GM19240 (cell line): ENCODE measurements around the gene C19orf38.
"Not testable (repeated sequence)": the region's sequence is repeated elsewhere in the genome, so short reads cannot be mapped to it uniquely, and the experiment has no call there.

Source experiments
- DNase-seq: peaks from one replicate; pipeline ENCODE4 v3.0.0; 2011; ENCODE audit warnings: low spot score; ENCODE audit not compliant: insufficient read length

The C19orf38 gene

DNA sequence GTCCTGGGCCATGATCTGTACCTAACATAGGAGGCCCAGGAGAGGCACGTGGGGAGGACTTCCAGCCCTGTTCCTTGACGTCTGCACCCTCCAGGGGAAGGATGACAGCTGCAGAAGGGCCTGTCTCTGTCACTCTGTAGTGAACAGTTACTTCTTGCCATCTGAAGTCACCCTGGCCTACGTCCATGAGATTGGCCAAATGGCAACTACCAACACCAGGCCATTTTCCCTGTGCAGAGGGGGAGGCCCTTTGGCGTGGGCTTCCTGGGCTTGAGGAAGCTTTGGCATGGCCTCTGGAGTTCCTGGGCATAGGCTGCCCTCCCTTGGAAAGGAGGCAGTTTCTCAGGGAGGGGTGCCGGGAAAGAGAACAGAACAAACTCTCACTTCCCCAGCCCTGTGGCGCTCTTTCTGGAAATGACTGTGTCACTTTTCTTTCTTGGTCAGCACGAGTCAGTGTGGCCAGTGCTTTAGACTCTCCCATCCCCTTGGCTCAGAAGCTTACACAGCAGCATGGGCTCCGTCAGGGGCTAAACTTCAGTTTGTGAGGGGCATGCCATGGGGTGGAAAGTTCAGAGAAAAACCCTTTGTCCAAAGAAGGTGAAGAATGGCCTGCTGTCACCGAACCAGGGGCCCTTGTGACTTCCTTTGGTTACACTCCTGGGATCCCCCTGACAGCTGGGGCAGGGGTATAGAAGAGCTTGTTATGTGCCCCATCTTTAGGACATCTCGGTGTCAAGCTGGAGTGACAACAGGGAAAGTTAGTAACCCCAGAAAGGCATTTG is 28.4 kb downstream of the C19orf38 start:
- DNase-seq: peak; percentile 40

DNA sequence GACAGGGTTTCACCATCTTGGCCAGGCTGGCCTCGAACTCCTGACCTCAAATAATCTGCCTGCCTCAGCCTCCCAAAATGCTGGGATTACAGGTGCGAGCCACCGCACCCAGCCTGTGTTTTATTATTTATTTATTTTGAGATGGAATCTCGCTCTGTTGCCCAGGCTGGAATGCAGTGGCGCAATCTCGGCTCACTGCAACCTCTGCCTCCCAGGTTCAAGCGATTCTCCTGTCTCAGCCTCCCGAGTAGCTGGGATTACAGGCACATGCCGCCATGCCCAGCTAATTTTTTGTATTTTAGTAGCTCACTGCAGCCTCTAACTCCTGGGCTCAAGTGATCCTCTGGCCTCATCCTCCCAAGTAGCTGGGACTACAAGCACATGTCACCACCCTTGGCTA is 29.4 kb downstream of the C19orf38 start:
- DNase-seq: not testable (repeated sequence)

DNA sequence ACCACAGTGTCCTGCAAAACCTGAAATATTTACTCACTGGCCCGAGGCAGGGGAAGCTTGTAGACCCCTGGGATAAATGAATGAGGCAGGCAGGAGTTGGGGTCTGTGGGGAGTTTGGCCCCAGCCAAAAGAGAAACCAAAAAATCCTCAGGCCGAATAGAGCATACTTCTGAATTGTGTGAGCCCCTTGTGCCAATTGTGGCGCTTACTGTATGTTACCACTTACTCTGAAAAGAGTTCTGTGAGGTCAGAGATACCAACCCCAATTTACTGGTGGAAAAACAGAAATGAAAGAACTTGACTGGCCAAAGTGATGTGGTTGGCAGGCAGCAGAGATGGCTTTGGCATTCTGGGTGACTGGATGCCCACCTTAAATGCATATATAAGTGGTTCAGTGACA is 30.0 kb downstream of the C19orf38 start:
- DNase-seq: no peak

DNA sequence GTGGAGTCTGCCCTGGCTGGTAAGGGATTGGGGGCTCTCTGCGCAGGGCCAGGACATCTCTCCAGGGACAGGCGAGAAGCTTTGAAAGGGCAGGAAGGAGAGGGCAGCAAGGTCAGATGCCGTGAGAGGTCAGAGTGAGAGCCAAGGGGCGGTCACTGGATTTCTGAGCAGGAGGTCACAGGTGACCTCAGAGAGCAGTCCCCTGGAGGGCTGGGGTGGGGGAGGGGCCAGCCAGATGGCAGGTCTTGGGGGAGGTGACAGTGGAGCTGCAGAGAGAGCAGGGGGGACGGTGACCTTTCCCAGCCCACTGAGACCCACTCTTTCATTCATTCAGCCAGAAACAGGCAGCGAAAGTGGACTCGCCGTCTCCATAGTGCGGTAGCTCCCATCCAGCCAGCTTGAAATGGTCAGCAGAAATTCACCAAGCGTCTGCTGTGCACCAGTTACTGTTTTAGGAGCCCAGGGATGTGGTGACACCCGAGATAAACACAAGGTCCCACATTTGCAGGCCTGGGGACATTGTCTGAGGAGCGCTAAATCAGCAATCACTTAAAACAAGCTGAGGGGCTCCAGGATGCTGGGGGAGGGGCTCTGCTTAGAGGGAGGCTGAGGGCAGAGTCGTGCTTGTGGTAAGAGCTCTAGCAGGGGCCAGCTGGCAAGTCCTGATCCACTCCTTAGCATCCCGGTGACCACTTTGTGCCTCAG is 33.3 kb downstream of the C19orf38 start:
- DNase-seq: no peak

DNA sequence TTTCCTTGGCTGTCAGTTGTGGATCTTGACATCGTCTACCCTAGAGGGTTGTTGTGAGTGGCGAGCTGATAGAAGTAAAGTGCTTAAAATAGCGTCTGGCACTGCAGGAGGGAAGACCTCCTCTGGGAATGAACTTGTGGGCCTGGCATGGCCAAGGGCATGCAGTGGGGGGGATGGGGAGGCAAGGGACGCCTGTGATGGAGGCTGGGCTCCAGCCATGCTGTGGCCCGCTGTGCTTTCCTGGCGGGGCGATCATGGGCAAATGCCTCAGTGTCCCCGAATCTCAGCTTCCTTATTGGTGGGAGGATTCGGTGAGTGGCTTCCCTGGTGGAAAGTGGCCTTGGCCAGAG is 33.9 kb downstream of the C19orf38 start:
- no peak for DNase-seq

DNA sequence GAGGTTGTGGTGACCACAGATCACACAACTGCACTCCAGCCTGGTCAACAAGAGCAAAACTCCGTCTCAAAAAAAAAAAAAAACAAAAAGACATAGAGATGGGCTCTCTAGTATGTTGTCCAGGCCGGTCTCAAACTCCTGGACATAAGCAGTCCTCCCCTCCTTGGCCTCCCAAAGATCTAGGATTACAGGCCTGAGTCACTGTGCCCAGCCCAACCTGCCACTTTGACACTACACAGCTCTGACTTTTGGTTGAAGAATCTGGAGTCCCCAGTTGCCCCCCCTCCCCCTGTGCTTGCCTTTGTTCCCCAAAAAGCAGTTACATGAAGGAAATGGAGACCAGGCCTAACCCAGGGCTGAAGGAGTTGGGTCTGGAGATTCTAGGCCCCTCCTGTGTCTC is 36.1 kb downstream of the C19orf38 start:
- DNase-seq: no peak

DNA sequence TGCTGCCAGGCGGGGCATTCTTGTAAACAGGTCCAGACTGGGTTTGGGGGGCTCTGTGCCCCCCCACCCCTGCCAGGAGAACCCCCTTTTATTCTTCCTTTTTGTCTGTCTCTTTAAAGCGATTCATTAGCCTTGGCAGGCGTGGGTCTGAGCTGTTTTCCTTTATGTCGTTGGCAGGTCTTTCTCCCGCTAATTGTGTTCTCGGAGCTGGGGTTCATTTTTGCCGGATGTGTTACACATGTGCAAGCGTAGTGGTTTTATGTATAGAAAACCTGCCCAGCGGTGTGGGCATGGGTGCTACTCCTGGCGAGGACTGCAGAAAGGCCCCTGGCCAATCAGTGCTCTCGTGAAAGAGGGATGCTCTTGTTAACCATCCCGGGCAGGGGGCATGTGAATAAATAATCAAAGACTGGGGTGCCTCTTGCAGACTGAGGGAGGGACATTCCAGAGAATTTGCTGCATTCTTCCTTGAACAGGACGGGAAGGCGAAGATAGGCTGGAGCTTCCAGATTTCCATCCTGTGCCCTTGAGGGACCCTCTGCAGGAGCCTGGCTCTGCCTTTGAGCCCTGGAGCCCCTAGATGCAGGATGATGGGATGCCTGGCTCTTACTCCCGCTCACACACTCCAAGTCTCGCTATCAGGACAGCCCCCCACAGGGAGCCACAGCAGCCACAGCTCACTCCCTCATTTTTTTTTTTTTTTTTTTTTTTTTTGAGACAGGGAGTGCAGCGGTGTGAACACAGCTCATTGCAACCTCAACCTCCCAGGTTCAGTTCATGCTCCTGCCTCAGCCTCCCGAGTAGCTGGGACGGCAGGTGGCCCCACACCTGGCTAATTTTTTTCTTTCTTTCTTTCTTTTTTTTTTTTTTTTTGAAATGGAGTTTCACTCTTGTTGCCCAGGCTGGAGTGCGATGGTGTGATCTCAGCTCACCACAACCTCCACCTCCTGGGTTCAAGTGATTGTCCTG is 37.3 kb downstream of the C19orf38 start:
- DNase-seq: no peak

DNA sequence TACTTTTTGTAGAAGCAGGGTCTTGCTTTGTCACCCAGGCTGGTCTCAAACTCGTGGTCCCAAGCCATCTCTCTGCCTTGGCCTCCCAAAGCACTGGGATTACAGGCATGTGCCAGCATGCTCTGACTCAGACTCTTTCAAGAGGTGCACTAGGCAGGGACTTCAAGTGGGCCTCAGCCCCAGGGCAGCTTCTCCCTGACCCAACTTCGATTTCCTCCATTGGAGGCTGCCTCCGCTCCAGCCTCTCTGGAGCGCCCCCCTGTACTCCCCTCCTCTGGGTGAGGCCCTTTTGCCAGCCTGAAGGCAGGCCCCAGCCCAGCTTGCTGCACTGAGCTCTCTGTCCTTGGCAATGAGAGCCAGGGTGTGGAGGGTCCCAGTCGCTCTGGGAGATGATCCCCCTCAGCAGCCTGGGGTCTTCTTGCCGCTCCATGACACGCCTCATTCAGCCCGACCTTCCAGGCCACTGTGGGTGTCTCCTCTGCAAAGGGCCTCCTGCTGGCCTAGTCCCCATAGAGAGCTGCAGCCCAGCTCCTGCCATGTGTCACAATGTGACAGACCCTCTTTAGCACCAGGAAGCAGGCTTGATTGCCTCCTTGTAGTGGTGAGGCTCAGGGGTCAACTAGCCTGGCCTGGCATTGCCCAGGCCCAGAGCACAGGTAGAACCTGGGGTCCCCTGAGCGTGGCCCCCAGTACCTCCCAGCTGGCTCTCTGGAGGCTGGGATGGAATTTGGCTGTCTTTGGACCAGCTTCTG is 39.6 kb downstream of the C19orf38 start:
- DNase-seq: no peak

DNA sequence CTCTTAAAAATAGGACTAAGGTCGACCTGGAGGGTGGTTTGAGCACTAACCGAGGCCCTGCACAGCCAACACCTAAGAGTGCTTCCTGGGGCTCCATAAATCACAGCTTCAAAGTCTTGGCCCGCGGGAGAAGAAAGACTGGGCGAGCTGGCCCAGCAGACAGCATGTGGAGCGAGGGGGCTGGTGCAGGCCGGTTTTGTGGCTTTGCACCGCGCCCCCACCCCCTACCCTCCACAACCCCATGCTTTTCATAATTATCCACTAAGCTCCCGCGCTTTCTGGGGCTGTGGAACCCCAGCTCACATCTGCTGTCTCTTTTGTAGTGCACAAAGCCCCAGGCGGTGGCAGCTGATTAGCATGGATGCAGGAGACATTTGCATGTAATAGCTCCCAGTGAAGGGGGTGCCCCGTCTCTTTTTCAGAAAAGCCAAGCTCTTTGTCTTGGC is 40.2 kb downstream of the C19orf38 start:
- DNase-seq: no peak

DNA sequence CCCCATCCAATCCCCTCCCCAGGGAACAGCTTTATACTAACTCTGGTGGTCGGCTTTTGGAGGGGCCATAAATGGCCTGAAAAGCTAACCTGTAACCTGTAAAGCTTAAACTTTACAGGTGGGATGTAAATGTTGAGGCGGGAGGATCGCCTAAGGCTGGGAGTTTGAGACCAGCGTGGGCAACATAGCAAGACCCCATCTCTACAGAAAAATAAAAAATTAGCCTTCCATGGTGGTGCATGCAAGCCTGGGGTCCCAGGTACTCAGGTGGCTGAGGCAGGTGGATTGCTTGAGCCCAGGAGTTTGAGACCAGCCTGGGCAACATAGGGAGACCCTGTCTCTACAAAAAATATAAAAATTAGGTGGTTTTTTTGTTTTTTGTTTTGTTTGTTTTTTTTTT is 41.7 kb downstream of the C19orf38 start:
- DNase-seq: no peak

DNA sequence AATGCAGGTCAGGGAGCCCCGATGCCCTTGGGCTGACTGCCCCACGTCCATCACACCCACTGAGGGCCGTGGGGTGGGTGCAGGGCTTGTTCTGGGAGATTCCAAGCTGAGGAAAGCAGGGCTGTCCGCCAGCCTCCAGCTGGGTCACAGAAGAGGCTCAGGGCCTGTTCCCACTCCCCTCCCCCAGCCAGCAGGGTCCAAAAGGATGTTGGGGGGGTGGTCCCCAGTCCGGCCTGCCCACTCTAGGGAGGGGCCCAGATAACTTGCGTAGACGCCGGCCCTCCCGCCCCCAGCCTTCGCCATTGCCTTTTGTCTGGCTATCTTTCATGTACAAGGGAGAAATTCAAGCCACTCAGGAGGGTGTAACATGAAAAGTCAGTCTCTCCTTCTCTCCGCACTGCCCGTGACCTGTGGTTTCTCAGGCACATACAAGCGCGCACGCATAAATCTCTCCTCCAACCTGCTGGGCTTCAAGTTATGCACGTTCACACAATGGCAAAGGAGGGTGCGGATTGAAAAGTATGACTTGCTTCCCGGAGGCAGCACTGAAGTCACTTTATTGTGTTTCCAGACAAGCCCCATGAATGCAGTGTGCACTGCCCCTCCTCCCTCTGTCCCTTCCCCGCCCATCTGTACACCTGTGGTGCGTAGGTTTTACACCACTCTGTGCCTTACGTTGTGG is 43.3 kb downstream of the C19orf38 start:
- no peak for DNase-seq

DNA sequence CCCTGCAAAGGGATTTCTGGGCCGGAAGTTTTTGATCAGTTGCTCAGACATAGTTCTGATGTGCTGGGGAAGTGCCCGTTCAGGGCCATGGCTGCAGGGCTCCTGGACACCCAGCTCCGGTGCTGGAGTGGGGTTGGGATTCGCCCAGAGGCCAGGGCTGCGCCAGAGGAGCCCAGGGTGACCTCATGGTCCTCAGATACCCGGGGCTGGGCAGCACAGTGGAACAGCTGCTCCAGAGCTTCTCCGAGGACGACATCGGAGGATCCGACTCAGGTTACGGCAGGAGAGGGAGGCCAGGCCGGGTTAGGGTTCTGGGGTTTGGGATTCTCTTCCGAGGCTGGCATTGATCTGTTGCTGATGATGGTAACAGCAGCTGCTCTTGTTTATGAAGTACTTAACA is 44.0 kb downstream of the C19orf38 start:
- DNase-seq: no peak

DNA sequence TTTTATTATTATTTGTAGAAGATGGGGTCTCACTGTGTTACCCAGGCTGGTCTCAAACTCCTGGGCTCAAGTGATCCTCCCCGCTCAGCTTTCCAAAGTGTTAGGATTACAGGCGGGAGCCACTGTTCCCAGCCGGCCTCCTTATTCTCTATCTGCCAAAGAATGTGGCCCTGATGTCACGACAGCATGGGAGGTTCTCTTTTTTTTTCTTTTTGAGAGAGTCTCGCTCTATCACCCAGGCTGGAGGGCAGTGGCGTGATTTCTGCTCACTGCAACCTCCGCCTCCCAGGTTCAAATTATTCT is 46.6 kb downstream of the C19orf38 start:
- DNase-seq: no peak

DNA sequence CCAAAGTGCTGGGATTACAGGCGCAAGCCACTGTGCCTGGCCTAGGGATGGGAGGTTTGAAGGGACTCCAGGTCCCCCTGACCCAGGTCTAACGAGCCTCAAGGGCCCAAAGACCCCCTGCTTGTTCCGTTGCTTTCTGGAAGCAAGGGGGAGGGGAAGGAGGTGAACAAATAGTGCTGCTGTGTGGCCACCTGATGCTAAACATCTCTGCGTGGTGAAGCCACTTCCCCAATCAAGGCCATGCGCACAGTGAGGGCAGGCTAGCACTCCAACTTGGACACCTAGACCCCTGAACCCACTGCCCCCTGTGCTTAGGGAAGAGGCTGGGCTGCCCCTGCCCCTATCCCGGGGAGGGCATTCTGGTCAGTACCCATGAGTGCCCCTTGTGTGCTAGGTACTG is 47.1 kb downstream of the C19orf38 start:
- no peak for DNase-seq

DNA sequence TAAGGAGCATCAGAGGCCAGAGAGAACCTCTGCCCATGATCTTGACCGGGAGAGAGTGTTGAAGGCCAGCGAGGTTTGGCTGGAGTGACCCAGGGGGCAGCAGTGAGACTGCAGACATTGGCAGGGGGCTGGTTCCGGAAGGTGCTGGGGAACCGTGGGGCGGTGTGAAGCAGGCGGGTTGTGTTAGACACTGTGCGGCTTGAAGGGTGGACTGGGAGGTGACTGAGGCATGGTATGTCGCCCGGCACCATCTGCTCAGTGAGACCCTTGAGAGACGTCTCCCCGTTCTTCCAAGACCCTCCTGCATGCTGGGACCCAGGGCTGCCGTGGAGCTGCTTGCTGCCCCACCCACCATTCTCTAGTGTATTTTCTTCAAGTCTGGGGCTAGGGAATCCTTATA is 47.7 kb downstream of the C19orf38 start:
- DNase-seq: no peak

DNA sequence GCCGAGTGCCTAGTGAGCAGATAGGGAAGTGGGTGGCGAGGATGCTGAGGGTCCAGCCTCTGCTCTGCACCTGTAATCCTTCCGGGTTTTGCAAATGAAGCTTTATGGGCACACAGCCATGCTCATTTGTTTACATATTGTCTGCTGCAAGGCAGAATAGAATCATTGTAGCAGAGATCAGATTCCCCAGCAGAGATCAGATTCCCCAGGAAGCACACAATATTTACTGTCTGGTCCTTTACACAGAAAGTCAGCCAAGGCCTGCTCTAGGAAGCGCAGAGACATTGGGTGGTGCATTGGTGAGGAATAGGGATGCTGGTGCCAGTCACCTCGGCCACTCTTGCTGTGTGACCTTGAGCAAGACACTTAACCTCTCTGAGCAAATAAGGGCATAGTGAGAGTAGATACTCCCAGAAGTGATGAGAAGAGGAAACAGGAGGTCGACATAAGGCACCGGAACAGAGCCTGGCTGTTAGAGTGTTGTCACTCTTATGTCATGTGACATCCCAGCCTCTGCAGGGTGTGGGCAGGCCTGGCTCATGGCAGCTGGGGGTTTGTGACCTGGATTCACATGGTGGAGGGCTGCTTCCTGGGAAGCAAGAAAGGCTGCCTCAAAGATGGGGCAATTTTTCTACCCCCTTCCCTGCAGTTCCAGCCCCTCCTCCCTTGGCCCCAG is 48.8 kb downstream of the C19orf38 start:
- DNase-seq: no peak

DNA sequence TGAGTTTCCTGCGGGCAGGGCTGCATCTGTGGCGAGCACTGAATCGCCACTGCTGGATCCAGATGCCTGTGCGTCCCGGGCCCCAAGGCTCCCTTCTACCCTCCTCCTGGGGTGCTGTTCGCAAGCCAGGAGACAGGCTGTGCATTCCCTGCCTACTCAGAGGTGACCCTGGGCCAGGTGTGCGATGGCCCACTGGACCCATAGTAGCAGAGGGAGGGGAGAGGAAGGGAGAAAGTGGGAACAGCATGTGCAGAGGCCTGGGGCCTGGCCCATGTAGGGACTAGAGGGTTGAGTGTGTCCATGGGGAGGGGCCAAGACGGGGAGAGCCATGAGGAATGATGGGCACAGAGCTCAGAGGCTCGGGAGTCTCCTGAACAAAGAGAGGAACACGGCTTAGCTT is 50.4 kb downstream of the C19orf38 start:
- DNase-seq: no peak

DNA sequence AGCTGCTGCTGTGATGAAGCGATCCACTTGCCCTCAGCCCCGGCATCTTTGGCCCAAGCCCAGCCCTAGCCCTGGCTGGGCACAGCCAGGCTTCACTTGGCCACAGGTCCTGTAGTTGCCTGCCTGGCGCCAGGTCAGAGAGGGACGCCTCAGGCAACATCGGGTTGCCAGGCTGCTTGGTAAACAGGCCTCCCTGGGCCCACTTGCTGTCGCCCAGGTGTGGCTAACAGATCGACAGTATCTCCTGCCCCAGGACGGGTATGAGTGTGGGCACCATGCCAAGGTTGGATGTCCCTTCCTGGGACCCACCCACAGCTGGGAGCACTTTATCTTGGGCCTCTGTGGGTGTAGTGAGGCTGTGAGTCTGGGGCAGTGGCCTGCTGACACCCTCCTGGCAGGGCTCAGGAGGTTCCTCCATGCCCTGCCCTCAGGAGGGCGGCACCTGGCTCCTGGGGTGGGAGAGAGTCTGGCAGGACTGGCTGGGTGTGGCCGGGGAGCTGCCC is 51.0 kb downstream of the C19orf38 start:
- no peak for DNase-seq

DNA sequence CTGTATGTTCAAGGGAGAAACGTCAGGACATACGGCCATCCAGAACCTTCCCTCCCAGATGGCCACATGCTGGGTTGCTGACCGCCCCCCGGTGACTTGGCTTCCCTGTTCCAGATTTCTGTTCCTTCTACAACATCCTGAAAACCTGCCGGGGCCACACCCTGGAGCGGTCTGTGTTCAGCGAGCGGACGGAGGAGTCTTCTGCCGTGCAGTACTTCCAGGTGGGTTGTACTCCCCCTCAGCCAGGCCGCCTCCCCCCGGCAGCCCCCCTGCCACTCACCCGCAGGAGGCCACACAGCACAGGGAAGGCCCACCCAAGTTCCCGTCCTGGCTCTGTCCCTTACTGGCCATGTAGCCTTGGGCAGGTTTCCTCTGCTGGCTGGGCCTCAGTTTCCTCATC is 59.7 kb downstream of the C19orf38 start:
- no peak for DNase-seq

DNA sequence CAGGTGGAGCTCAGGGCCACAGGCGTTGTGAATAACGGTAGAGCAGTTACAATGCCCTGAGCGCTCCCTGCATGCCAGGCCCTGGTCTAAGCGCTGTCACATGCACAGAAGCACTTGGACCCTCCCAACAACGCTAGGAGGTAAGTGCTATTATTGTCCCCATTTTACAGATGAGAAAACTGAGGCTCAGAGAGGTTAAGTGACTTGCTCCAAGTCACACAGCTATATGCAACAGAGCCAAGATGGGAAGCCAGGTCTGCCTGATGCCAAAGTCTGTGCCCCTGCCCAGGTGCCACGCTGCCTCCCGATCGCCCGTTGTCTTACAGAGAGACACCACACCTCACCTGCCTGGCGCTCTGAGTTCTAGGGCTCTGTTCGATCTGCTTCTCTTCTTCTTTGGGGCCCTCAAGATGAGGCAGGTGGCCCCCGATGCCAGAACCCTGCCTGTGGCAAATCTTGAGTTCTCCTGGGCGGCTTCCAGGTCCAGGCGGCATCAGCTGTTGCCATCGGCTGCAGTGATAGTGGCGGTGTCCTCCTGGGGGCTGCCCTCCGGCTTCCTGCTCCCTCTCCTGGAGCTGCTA is 60.3 kb downstream of the C19orf38 start:
- DNase-seq: no peak
